ENCODE results near the gene SETSIP.
"Not testable (repeated sequence)": the region's sequence is repeated elsewhere in the genome, so short reads cannot be mapped to it uniquely, and the experiment has no call there.

SETSIP gene

GRCh38 chr1:92043621-92044020, 31.6 kb downstream of the SETSIP start:
- no peak for FAIRE-seq
- TF ChIP-seq POLR2AphosphoS5 (IDR thresholded peaks at IDR 0.05; ENCODE audit: low read depth, low read length) (no peak), POLR2A (IDR thresholded peaks at IDR 0.05; ENCODE audit: low read depth, low read length) (no peak), TAF1 (IDR thresholded peaks at IDR 0.05; ENCODE audit: borderline replicate concordance, low read depth, low read length) (no peak)
- DNase-seq (ENCODE audit: insufficient read length), result no peak

- FAIRE-seq, result no peak
- no peak for DNase-seq (ENCODE audit: insufficient read length)
- no peak for TF ChIP-seq POLR2A (IDR thresholded peaks at IDR 0.05; ENCODE audit: low read depth, low read length)
- no peak for TF ChIP-seq POLR2AphosphoS5 (IDR thresholded peaks at IDR 0.05; ENCODE audit: low read depth, low read length)
- TF ChIP-seq TAF1 (IDR thresholded peaks at IDR 0.05; ENCODE audit: borderline replicate concordance, low read depth, low read length), result no peak
Measured at GRCh38 chr1:92040971-92041370, 34.2 kb downstream of the SETSIP start.

- no peak for DNase-seq (ENCODE audit: insufficient read length)
- TF ChIP-seq POLR2A (IDR thresholded peaks at IDR 0.05; ENCODE audit: low read depth, low read length) (no peak), POLR2AphosphoS5 (IDR thresholded peaks at IDR 0.05; ENCODE audit: low read depth, low read length) (no peak), TAF1 (IDR thresholded peaks at IDR 0.05; ENCODE audit: borderline replicate concordance, low read depth, low read length) (no peak)
Measured at GRCh38 chr1:92038695-92039346, 36.4 kb downstream of the SETSIP start.

GRCh38 chr1:92037400-92037799, 37.8 kb downstream of the SETSIP start:
- no peak for FAIRE-seq
- no peak for DNase-seq (ENCODE audit: insufficient read length)
- TF ChIP-seq POLR2AphosphoS5 (IDR thresholded peaks at IDR 0.05; ENCODE audit: low read depth, low read length) (no peak), TAF1 (IDR thresholded peaks at IDR 0.05; ENCODE audit: borderline replicate concordance, low read depth, low read length) (no peak), POLR2A (IDR thresholded peaks at IDR 0.05; ENCODE audit: low read depth, low read length) (no peak)

More at GRCh38 chr1:92038695-92039346, 36.4 kb downstream of the SETSIP start:
- FAIRE-seq, result no peak

- no peak for DNase-seq (ENCODE audit: insufficient read length)
Measured at GRCh38 chr1:92031281-92032110, 43.7 kb downstream of the SETSIP start.

GRCh38 chr1:92030656-92031107, 44.5 kb downstream of the SETSIP start:
- FAIRE-seq, result no peak
- DNase-seq (ENCODE audit: insufficient read length), result no peak
- TF ChIP-seq POLR2AphosphoS5 (IDR thresholded peaks at IDR 0.05; ENCODE audit: low read depth, low read length) (no peak), POLR2A (IDR thresholded peaks at IDR 0.05; ENCODE audit: low read depth, low read length) (no peak), TAF1 (IDR thresholded peaks at IDR 0.05; ENCODE audit: borderline replicate concordance, low read depth, low read length) (no peak)

More at GRCh38 chr1:92031281-92032110, 43.7 kb downstream of the SETSIP start:
- TF ChIP-seq POLR2A (IDR thresholded peaks at IDR 0.05; ENCODE audit: low read depth, low read length), result no peak
- no peak for TF ChIP-seq TAF1 (IDR thresholded peaks at IDR 0.05; ENCODE audit: borderline replicate concordance, low read depth, low read length)
- no peak for TF ChIP-seq POLR2AphosphoS5 (IDR thresholded peaks at IDR 0.05; ENCODE audit: low read depth, low read length)
- no peak for FAIRE-seq

GRCh38 chr1:92029241-92029922, 45.8 kb downstream of the SETSIP start:
- FAIRE-seq (no peak), DNase-seq (ENCODE audit: insufficient read length) (no peak)
- TF ChIP-seq POLR2AphosphoS5 (IDR thresholded peaks at IDR 0.05; ENCODE audit: low read depth, low read length) (no peak), TAF1 (IDR thresholded peaks at IDR 0.05; ENCODE audit: borderline replicate concordance, low read depth, low read length) (no peak), POLR2A (IDR thresholded peaks at IDR 0.05; ENCODE audit: low read depth, low read length) (no peak)

GRCh38 chr1:92026806-92027205, 48.4 kb downstream of the SETSIP start:
- DNase-seq (ENCODE audit: insufficient read length) (no peak), FAIRE-seq (no peak)
- no peak for TF ChIP-seq POLR2AphosphoS5 (IDR thresholded peaks at IDR 0.05; ENCODE audit: low read depth, low read length)
- no peak for TF ChIP-seq TAF1 (IDR thresholded peaks at IDR 0.05; ENCODE audit: borderline replicate concordance, low read depth, low read length)
- TF ChIP-seq POLR2A (IDR thresholded peaks at IDR 0.05; ENCODE audit: low read depth, low read length), result no peak

GRCh38 chr1:92026042-92026441, 49.2 kb downstream of the SETSIP start:
- not testable (repeated sequence) for DNase-seq (ENCODE audit: insufficient read length); FAIRE-seq
